H4 (cell line): Measurements from ENCODE around the gene VAC14. TPM values are rescaled to one million over a fixed set of nuclear protein-coding genes. Genes with fewer than 3 reads are reported as not detected.
"Not testable (repeated sequence)": the region's sequence is repeated elsewhere in the genome, so short reads cannot be mapped to it uniquely, and the experiment has no call there.

Experiments used
- DNase-seq: peaks from one replicate; pipeline ENCODE4 v3.0.0-alpha.2; 2015; ENCODE audit warnings: low spot score
- total RNA-seq: library from RNA; depleted of rRNA; stranded (reverse); fragments of >200 nt; shearing (Covaris generic); gene quantifications from 2 replicates; pipeline ENCODE4 v1.2.3, GENCODE V29; 2014

The VAC14 gene
- total RNA-seq, 1 experiment from 2014 or later: 25.5 TPM

- no peak for DNase-seq
Measured at GRCh38 chr16:70681382-70682238, 119.3 kb downstream of the VAC14 start.

- DNase-seq: no peak
Measured at GRCh38 chr16:70680495-70681381, 120.2 kb downstream of the VAC14 start.

GRCh38 chr16:70679671-70680494 is 121.1 kb downstream of the VAC14 start:
- DNase-seq: no peak

- DNase-seq: no peak
Measured at GRCh38 chr16:70678898-70679670, 121.9 kb downstream of the VAC14 start.

- DNase-seq: no peak
Measured at GRCh38 chr16:70678121-70678897, 122.6 kb downstream of the VAC14 start.

- DNase-seq: no peak
Measured at GRCh38 chr16:70677499-70678120, 123.3 kb downstream of the VAC14 start.

GRCh38 chr16:70676675-70677498 is 124.1 kb downstream of the VAC14 start:
- DNase-seq: no peak

- DNase-seq: no peak
Measured at GRCh38 chr16:70675851-70676513, 125.0 kb downstream of the VAC14 start.

GRCh38 chr16:70674221-70675014 is 126.5 kb downstream of the VAC14 start:
- DNase-seq: no peak

- DNase-seq: not testable (repeated sequence)
Measured at GRCh38 chr16:70670938-70671337, 130.0 kb downstream of the VAC14 start.

GRCh38 chr16:70670175-70670574 is 130.8 kb downstream of the VAC14 start:
- no peak for DNase-seq

- DNase-seq: no peak
Measured at GRCh38 chr16:70665806-70666735, 134.9 kb downstream of the VAC14 start.

GRCh38 chr16:70665113-70665694 is 135.8 kb downstream of the VAC14 start:
- DNase-seq: no peak

- DNase-seq: no peak
Measured at GRCh38 chr16:70664325-70665112, 136.4 kb downstream of the VAC14 start.
